Body of pancreas (tissue), 4 donors: ENCODE results near the gene APOBR. TPM values are rescaled to one million over a fixed set of nuclear protein-coding genes. Genes with fewer than 3 reads are reported as not detected.

Experiments
- ATAC-seq: fragments of 150-250 bp; one replicate; pipeline ENCODE4 v1.9.1; 2016
- DNase-seq, 4 donors: peaks; one replicate each; pipeline ENCODE4 v3.0.0-alpha.2; 2019
- H3K27ac ChIP-seq, 4 donors: fragments of 200-600 bp; sonication (generic); 1 replicate in 3 of 4; 2 replicates in 1 of 4; pipeline versions ENCODE4 v1.5.1 to v1.6.1; 2016 to 2019; ENCODE audit warnings: mild to moderate bottlenecking in 1 of 4, mixed read lengths in 1 of 4, moderate library complexity in 1 of 4
- H3K27me3 ChIP-seq, 2 donors: fragments of 200-600 bp; sonication (generic); one replicate each; pipeline ENCODE4 v1.6.0; 2016; ENCODE audit warnings: mild to moderate bottlenecking in 1 of 2
- H3K36me3 ChIP-seq, 2 donors: fragments of 200-600 bp; sonication (generic); replicated peaks in 1 of 2; 2 replicates each; pipeline ENCODE4 v1.5.1; 2016; ENCODE audit warnings: low read depth in 2 of 2; ENCODE audit not compliant: insufficient read depth in 1 of 2
- H3K4me1 ChIP-seq: fragments of 200-600 bp; sonication (generic); one replicate; pipeline ENCODE4 v1.6.0; 2016
- H3K4me3 ChIP-seq, 2 donors: fragments of 200-600 bp; sonication (generic); 1 replicate in 1 of 2; 2 replicates in 1 of 2; pipeline ENCODE4 v1.5.1; 2016 to 2019
- H3K9me3 ChIP-seq, 3 donors: fragments of 200-600 bp; sonication (generic); 1 replicate in 2 of 3; 2 replicates in 1 of 3; pipeline ENCODE4 v1.5.1; 2016
- CTCF ChIP-seq, 7 experiments: fragments of 450-650 bp in 4 of 7; fragments of 200-600 bp in 3 of 7; sonication (generic) in 3 of 7; IDR thresholded peaks; one replicate each; pipeline ENCODE4 v1.5.1; 2016 to 2019; ENCODE audit warnings: antibody characterized with exemption in 7 of 7
- POLR2A ChIP-seq, 3 donors: fragments of 450-650 bp; IDR thresholded peaks; one replicate each; pipeline ENCODE4 v1.6.1; 2016; ENCODE audit warnings: antibody characterized with exemption in 3 of 3, mild to moderate bottlenecking in 2 of 3
- WGBS, 2 donors: methylation state at CpG; one replicate each; pipeline ENCODE4 v1.1.5; 2017; 5-methylcytosine and 5-hydroxymethylcytosine counted together
- intact Hi-C: fragments of 100-400 bp; cut with DNase I; formaldehyde crosslinking; loops from one replicate; pipeline ENCODE4 v1.15.1; 2023
- total RNA-seq, 2 donors: library from RNA; depleted of rRNA; stranded (reverse); fragments of >200 nt; gene quantifications; one replicate each; pipeline ENCODE4 v1.1.0, GENCODE V29; 2016

The APOBR gene
- total RNA-seq, 2 donors from 2014 or later, result 1.0 to 2.0 TPM

- intact Hi-C loops, result no loop called here
- Histone ChIP-seq H3K27ac (peak overlapping the region; percentile 63 to 86 (median 73)), H3K4me3 (no peak overlapping the region), H3K27me3 (no peaks in the 10 kb centered on the region), H3K36me3 (no peaks in the 10 kb centered on the region), H3K9me3 (no peaks in the 10 kb centered on the region), H3K4me1 (peaks cover 84% of the 10 kb centered on the region)
- no peak for TF ChIP-seq CTCF (IDR thresholded peaks at IDR 0.05)
- no peak for TF ChIP-seq POLR2A (IDR thresholded peaks at IDR 0.05)
- 38 to 45% methylated on average over 5 of the region's 5 CpGs for WGBS, 2 donors
- DNase-seq (no peak), ATAC-seq (no peak)
These were observed 33.5 kb downstream of the APOBR start for GRCh38 chr16:28527985-28528384.

- TF ChIP-seq POLR2A (IDR thresholded peaks at IDR 0.05), result no peak
- TF ChIP-seq CTCF (IDR thresholded peaks at IDR 0.05), result no peak
- DNase-seq (peak; percentile 79 to 92 (median 88)), ATAC-seq (peak; percentile 72)
- Histone ChIP-seq H3K27ac (peak overlapping the region; percentile 63 to 86 (median 73)), H3K9me3 (no peaks in the 10 kb centered on the region), H3K4me3 (no peak overlapping the region), H3K4me1 (peaks cover 89% of the 10 kb centered on the region), H3K27me3 (no peaks in the 10 kb centered on the region), H3K36me3 (no peaks in the 10 kb centered on the region)
- WGBS, 2 donors, result 25 to 30% methylated on average over 5 of the region's 5 CpGs
- intact Hi-C loops, result no loop called here
These were observed 34.0 kb downstream of the APOBR start for GRCh38 chr16:28528463-28528867.

- Histone ChIP-seq H3K9me3 (no peaks in the 10 kb centered on the region), H3K4me1 (peaks cover 90% of the 10 kb centered on the region), H3K4me3 (no peak overlapping the region), H3K36me3 (no peaks in the 10 kb centered on the region), H3K27ac (peak overlapping the region; percentile 63 to 86 (median 73)), H3K27me3 (no peaks in the 10 kb centered on the region)
- no peak for DNase-seq
- TF ChIP-seq CTCF (IDR thresholded peaks at IDR 0.05) (no peak), POLR2A (IDR thresholded peaks at IDR 0.05) (no peak)
- intact Hi-C loops, result no loop called here
- no peak for ATAC-seq
These were observed 34.7 kb downstream of the APOBR start for GRCh38 chr16:28529124-28529523.

GRCh38 chr16:28531777-28532744, 37.6 kb downstream of the APOBR start:
- no peaks in the 10 kb centered on the region for H3K36me3 ChIP-seq
- H3K27ac ChIP-seq, result peak overlapping the region; percentile 71 to 83 (median 82)
- TF ChIP-seq POLR2A (IDR thresholded peaks at IDR 0.05), result peak in 2 of 3 donors; percentile 51 to 56
- peak in 1 of 7 experiments; percentile 8 for TF ChIP-seq CTCF (IDR thresholded peaks at IDR 0.05)
- peaks cover 80% of the 10 kb centered on the region for H3K4me1 ChIP-seq
- peak; percentile 89 to 93 (median 92) for DNase-seq
- intact Hi-C loops, result no loop called here
- ATAC-seq, result peak; percentile 80
- WGBS, 2 donors, result 34 to 36% methylated on average over 9 of the region's 9 CpGs
- H3K9me3 ChIP-seq, result no peaks in the 10 kb centered on the region
- H3K27me3 ChIP-seq, result no peaks in the 10 kb centered on the region
- H3K4me3 ChIP-seq, result no peak overlapping the region
